Skeletal muscle satellite cell (primary cell): Measurements from ENCODE around the gene CDH23.

Experiments
- H3K27me3 ChIP-seq: 2 replicates; pipeline ENCODE4 v1.7.0; 2013; ENCODE audit warnings: low read length; ENCODE audit not compliant: control insufficient read depth, insufficient read depth
- H3K36me3 ChIP-seq: 2 replicates; pipeline ENCODE4 v1.7.0; 2013; ENCODE audit warnings: mild to moderate bottlenecking, control low read depth, low read length; ENCODE audit not compliant: insufficient read depth
- H3K4me1 ChIP-seq: 2 replicates; pipeline ENCODE4 v1.7.0; 2013; ENCODE audit warnings: low read length; ENCODE audit not compliant: control insufficient read depth, insufficient read depth
- H3K4me2 ChIP-seq: 2 replicates; pipeline ENCODE4 v1.7.0; 2013; ENCODE audit warnings: mild to moderate bottlenecking, low read length
- H3K4me3 ChIP-seq: 2 replicates; pipeline ENCODE4 v1.7.0; 2013; ENCODE audit warnings: low read length
- H3K9ac ChIP-seq: 2 replicates; pipeline ENCODE4 v1.7.0; 2013; ENCODE audit warnings: mild to moderate bottlenecking, low read depth, low read length, moderate library complexity
- H3K9me3 ChIP-seq: replicated peaks from 2 replicates; pipeline ENCODE4 v1.7.0; 2013; ENCODE audit warnings: mild to moderate bottlenecking, control low read depth, low read length

Gene CDH23

GRCh38 chr10:71502190-71502589, 105.5 kb downstream of the CDH23 start:
- no peaks in the 10 kb centered on the region for H3K4me1 ChIP-seq
- no peaks in the 10 kb centered on the region for H3K36me3 ChIP-seq
- H3K4me2 ChIP-seq = no peak overlapping the region
- no peaks in the 10 kb centered on the region for H3K9me3 ChIP-seq
- no peak overlapping the region for H3K9ac ChIP-seq
- H3K4me3 ChIP-seq = no peak overlapping the region
- peaks cover 51% of the 10 kb centered on the region for H3K27me3 ChIP-seq

- Histone ChIP-seq H3K4me3 (no peak overlapping the region), H3K27me3 (peaks cover 47% of the 10 kb centered on the region), H3K4me2 (no peak overlapping the region), H3K9me3 (no peaks in the 10 kb centered on the region), H3K4me1 (no peaks in the 10 kb centered on the region), H3K36me3 (no peaks in the 10 kb centered on the region), H3K9ac (no peak overlapping the region)
These were observed 106.1 kb downstream of the CDH23 start for GRCh38 chr10:71502851-71503250.

- Histone ChIP-seq H3K4me1 (no peaks in the 10 kb centered on the region), H3K4me2 (no peak overlapping the region), H3K4me3 (no peak overlapping the region), H3K27me3 (peaks cover 39% of the 10 kb centered on the region), H3K9ac (no peak overlapping the region), H3K36me3 (no peaks in the 10 kb centered on the region), H3K9me3 (no peaks in the 10 kb centered on the region)
These were observed 107.4 kb downstream of the CDH23 start for GRCh38 chr10:71504168-71504567.

GRCh38 chr10:71504570-71504969, 107.8 kb downstream of the CDH23 start:
- H3K9me3 ChIP-seq = no peaks in the 10 kb centered on the region
- no peak overlapping the region for H3K4me3 ChIP-seq
- H3K36me3 ChIP-seq = no peaks in the 10 kb centered on the region
- no peak overlapping the region for H3K9ac ChIP-seq
- H3K4me1 ChIP-seq = no peaks in the 10 kb centered on the region
- no peak overlapping the region for H3K4me2 ChIP-seq
- H3K27me3 ChIP-seq = peaks cover 42% of the 10 kb centered on the region

- Histone ChIP-seq H3K27me3 (peaks cover 42% of the 10 kb centered on the region), H3K4me1 (no peaks in the 10 kb centered on the region), H3K9me3 (no peaks in the 10 kb centered on the region), H3K4me2 (no peak overlapping the region), H3K9ac (no peak overlapping the region), H3K4me3 (no peak overlapping the region), H3K36me3 (no peaks in the 10 kb centered on the region)
These were observed 109.1 kb downstream of the CDH23 start for GRCh38 chr10:71505862-71506261.

- H3K36me3 ChIP-seq = no peaks in the 10 kb centered on the region
- no peaks in the 10 kb centered on the region for H3K9me3 ChIP-seq
- no peaks in the 10 kb centered on the region for H3K4me1 ChIP-seq
- no peak overlapping the region for H3K4me3 ChIP-seq
- no peak overlapping the region for H3K4me2 ChIP-seq
- H3K27me3 ChIP-seq = peaks cover 45% of the 10 kb centered on the region
- no peak overlapping the region for H3K9ac ChIP-seq
These were observed 112.7 kb downstream of the CDH23 start for GRCh38 chr10:71509444-71509843.

GRCh38 chr10:71511206-71511605, 114.5 kb downstream of the CDH23 start:
- no peaks in the 10 kb centered on the region for H3K36me3 ChIP-seq
- no peaks in the 10 kb centered on the region for H3K9me3 ChIP-seq
- no peak overlapping the region for H3K9ac ChIP-seq
- H3K4me2 ChIP-seq = no peak overlapping the region
- H3K27me3 ChIP-seq = peaks cover 52% of the 10 kb centered on the region
- no peaks in the 10 kb centered on the region for H3K4me1 ChIP-seq
- no peak overlapping the region for H3K4me3 ChIP-seq

- H3K36me3 ChIP-seq = no peaks in the 10 kb centered on the region
- H3K9me3 ChIP-seq = no peaks in the 10 kb centered on the region
- no peaks in the 10 kb centered on the region for H3K4me1 ChIP-seq
- H3K27me3 ChIP-seq = peaks cover 53% of the 10 kb centered on the region
- no peak overlapping the region for H3K9ac ChIP-seq
- H3K4me3 ChIP-seq = no peak overlapping the region
- no peak overlapping the region for H3K4me2 ChIP-seq
These were observed 115.6 kb downstream of the CDH23 start for GRCh38 chr10:71512312-71512711.

- Histone ChIP-seq H3K9ac (no peak overlapping the region), H3K4me1 (no peaks in the 10 kb centered on the region), H3K36me3 (no peaks in the 10 kb centered on the region), H3K9me3 (no peaks in the 10 kb centered on the region), H3K4me3 (no peak overlapping the region), H3K4me2 (no peak overlapping the region), H3K27me3 (peaks cover 50% of the 10 kb centered on the region)
These were observed 116.2 kb downstream of the CDH23 start for GRCh38 chr10:71512761-71513539.

GRCh38 chr10:71513540-71513853, 116.8 kb downstream of the CDH23 start:
- no peaks in the 10 kb centered on the region for H3K9me3 ChIP-seq
- no peak overlapping the region for H3K9ac ChIP-seq
- H3K36me3 ChIP-seq = no peaks in the 10 kb centered on the region
- H3K4me3 ChIP-seq = no peak overlapping the region
- H3K27me3 ChIP-seq = peaks cover 48% of the 10 kb centered on the region
- H3K4me1 ChIP-seq = no peaks in the 10 kb centered on the region
- no peak overlapping the region for H3K4me2 ChIP-seq

GRCh38 chr10:71513936-71514335, 117.2 kb downstream of the CDH23 start:
- H3K4me1 ChIP-seq = no peaks in the 10 kb centered on the region
- H3K9me3 ChIP-seq = no peaks in the 10 kb centered on the region
- no peaks in the 10 kb centered on the region for H3K36me3 ChIP-seq
- H3K27me3 ChIP-seq = peaks cover 48% of the 10 kb centered on the region
- H3K4me3 ChIP-seq = no peak overlapping the region
- no peak overlapping the region for H3K9ac ChIP-seq
- H3K4me2 ChIP-seq = no peak overlapping the region

- Histone ChIP-seq H3K4me3 (no peak overlapping the region), H3K4me2 (no peak overlapping the region), H3K4me1 (no peaks in the 10 kb centered on the region), H3K9ac (no peak overlapping the region), H3K36me3 (no peaks in the 10 kb centered on the region), H3K27me3 (peaks cover 51% of the 10 kb centered on the region), H3K9me3 (no peaks in the 10 kb centered on the region)
These were observed 118.9 kb downstream of the CDH23 start for GRCh38 chr10:71515531-71516172.
